AG09309 (cell line): ENCODE data around the gene ASCC3.
A peak's percentile ranks its signal among the peaks of the same experiment; 100 is the strongest.

Experiments
- DNase-seq: peaks from one replicate; pipeline ENCODE4 v3.0.0-alpha.2; 2010; ENCODE audit warnings: low read depth
- H3K4me3 ChIP-seq: 2 replicates; pipeline ENCODE4 v1.5.1; 2011; ENCODE audit warnings: mild to moderate bottlenecking, low read depth, low read length, moderate library complexity; ENCODE audit not compliant: control insufficient read depth
- TF ChIP-seq, protein P1 (sequence below): IDR thresholded peaks from 2 replicates; pipeline ENCODE4 v1.5.1; 2011; ENCODE audit warnings: mild to moderate bottlenecking, low read depth, low read length, inconsistent platforms; ENCODE audit not compliant: insufficient read depth, control insufficient read depth; ENCODE audit errors: missing control alignments

ASCC3 gene

DNA sequence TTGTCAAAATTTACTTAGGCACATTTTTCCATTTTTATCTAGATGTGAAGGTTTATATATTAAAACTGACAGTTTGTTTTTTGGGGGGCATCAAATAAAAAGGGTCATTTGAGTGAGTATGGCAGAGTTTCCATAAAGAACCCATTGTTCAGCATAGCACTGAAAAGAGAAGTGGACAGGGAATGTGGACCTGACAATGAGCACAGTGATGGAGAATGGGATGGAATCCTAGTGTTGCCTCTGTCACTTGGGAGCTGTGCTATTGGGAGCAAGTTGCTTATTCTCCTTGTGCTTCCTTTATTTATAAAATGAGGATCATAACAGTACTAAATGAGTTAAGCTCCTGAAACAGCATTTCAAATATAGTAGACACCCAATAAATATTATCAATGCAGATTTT lies 285.7 kb downstream of the ASCC3 start:
- H3K4me3 ChIP-seq = no peak overlapping the region
- no peak for DNase-seq
- TF ChIP-seq, protein P1, sequence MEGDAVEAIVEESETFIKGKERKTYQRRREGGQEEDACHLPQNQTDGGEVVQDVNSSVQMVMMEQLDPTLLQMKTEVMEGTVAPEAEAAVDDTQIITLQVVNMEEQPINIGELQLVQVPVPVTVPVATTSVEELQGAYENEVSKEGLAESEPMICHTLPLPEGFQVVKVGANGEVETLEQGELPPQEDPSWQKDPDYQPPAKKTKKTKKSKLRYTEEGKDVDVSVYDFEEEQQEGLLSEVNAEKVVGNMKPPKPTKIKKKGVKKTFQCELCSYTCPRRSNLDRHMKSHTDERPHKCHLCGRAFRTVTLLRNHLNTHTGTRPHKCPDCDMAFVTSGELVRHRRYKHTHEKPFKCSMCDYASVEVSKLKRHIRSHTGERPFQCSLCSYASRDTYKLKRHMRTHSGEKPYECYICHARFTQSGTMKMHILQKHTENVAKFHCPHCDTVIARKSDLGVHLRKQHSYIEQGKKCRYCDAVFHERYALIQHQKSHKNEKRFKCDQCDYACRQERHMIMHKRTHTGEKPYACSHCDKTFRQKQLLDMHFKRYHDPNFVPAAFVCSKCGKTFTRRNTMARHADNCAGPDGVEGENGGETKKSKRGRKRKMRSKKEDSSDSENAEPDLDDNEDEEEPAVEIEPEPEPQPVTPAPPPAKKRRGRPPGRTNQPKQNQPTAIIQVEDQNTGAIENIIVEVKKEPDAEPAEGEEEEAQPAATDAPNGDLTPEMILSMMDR = no peak

GRCh38 chr6:100593522-100593921 lies 287.6 kb downstream of the ASCC3 start:
- no peak overlapping the region for H3K4me3 ChIP-seq
- DNase-seq = no peak
- TF ChIP-seq, protein P1 = no peak

DNA sequence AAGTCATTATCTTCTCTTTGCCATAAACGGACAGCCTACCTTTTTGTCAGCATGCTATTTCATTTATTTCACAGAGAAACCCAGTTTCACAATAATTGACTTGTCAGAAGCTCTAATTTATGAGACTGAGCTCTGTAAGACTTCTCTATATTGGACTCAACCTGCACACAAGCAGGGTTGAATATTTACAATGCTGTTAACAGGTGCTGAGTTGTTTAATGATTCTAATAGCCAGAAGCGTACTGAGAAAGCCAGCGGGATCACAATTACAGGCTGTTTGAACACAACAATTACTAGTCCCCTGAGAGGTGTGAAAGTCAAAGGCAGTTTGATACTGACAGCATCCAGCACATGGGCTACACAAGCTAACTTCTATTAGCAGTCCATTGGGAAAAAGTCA lies 288.2 kb downstream of the ASCC3 start:
- TF ChIP-seq, protein P1 = no peak
- no peak overlapping the region for H3K4me3 ChIP-seq
- no peak for DNase-seq

DNA sequence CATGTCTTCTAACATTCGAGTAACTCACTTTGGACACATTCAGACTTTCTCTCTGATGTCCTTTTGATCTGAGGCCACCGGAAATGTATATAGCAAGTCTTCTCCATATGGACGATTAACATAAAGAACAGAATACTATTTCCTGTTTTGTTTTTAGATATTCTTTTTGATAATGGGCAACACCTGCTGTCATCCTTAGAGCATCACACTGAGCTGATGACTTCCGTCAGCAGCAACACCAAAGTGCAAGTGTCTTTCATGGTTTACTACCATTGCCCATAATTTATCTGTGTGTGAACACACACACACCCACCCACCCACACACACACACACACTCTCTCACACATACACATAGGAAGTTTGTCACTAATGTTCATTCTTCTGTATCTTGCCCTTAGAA lies 303.7 kb downstream of the ASCC3 start:
- no peak for DNase-seq
- TF ChIP-seq, protein P1 = no peak
- no peak overlapping the region for H3K4me3 ChIP-seq

DNA sequence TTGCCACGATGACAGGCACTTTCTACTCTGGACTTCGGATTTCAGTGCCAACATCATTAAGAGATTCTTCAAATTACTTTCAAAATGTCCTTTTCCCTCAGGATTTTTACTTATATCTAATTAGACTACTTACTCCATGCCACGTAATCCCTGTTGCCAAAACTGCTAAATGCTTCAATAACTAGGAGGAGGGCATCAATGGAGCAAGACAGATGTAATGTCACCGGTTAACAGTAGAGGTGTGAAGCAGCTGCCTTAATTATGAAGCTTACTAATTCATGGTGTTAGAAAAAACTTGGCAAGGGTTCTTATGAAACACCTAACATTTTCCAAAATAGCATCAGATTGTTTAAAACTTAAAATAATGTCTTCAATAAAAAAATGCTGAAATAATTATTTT lies 305.2 kb downstream of the ASCC3 start:
- DNase-seq = no peak
- TF ChIP-seq, protein P1 = no peak
- H3K4me3 ChIP-seq = no peak overlapping the region

GRCh38 chr6:100574836-100575235 lies 306.3 kb downstream of the ASCC3 start:
- no peak for DNase-seq
- H3K4me3 ChIP-seq = no peak overlapping the region
- TF ChIP-seq, protein P1 = no peak

GRCh38 chr6:100573166-100573565 lies 308.0 kb downstream of the ASCC3 start:
- TF ChIP-seq, protein P1 = peak; percentile 42
- peak; percentile 21 for DNase-seq
- H3K4me3 ChIP-seq = no peak overlapping the region
